OCI-LY3 (cell line): ENCODE measurements around the gene CCM2L.

ENCODE experiments used
- H2AFZ ChIP-seq: fragments of 200-600, 300-600 bp; shearing (Covaris generic); 2 replicates; pipeline ENCODE4 v1.6.0; 2014; ENCODE audit warnings: antibody characterized with exemption, low read depth, low read length
- H3K27ac ChIP-seq: fragments of 200-600, 300-600 bp; sonication (generic); 2 replicates; pipeline ENCODE4 v1.5.1; 2014; ENCODE audit warnings: mild to moderate bottlenecking, low read length, moderate library complexity, mixed read lengths
- H3K27me3 ChIP-seq: fragments of 200-600, 300-600 bp; sonication (generic); 2 replicates; pipeline ENCODE4 v1.6.1; 2014; ENCODE audit warnings: low read depth, low read length, mixed read lengths
- H3K36me3 ChIP-seq: fragments of 200-600, 300-600 bp; sonication (generic); replicated peaks from 2 replicates; pipeline ENCODE3; 2014; ENCODE audit warnings: low read depth, low read length, mixed read lengths
- H3K4me1 ChIP-seq: fragments of 300-600, 200-600 bp; sonication (generic); 2 replicates; pipeline ENCODE4 v1.6.1; 2014; ENCODE audit warnings: low read length, mixed read lengths
- H3K4me2 ChIP-seq: fragments of 200-600, 300-600 bp; sonication (generic); 2 replicates; pipeline ENCODE4 v1.6.1; 2014; ENCODE audit warnings: low read length, mixed read lengths
- H3K4me3 ChIP-seq: fragments of 300-600, 200-600 bp; sonication (generic); 2 replicates; pipeline ENCODE4 v1.5.1; 2014; ENCODE audit warnings: antibody characterized with exemption, mild to moderate bottlenecking, low read length, moderate library complexity
- H3K79me2 ChIP-seq: fragments of 300-600, 200-600 bp; shearing (Covaris generic); 2 replicates; pipeline ENCODE4 v1.6.1; 2014; ENCODE audit warnings: mild to moderate bottlenecking, low read length, mixed read lengths
- H3K9ac ChIP-seq: fragments of 300-600, 200-600 bp; shearing (Covaris generic); 2 replicates; pipeline ENCODE4 v1.6.0; 2014; ENCODE audit warnings: mild to moderate bottlenecking, low read length, moderate library complexity
- H3K9me3 ChIP-seq: fragments of 200-600, 300-600 bp; shearing (Covaris generic); 2 replicates; pipeline ENCODE4 v1.6.1; 2014; ENCODE audit warnings: low read length, mixed read lengths; ENCODE audit not compliant: insufficient read depth
- H4K20me1 ChIP-seq: fragments of 200-600, 300-600 bp; sonication (generic); 2 replicates; pipeline ENCODE4 v1.6.1; 2016; ENCODE audit warnings: low read length, mixed read lengths; ENCODE audit not compliant: insufficient read depth
- EZH2phosphoT487 ChIP-seq: fragments of 200-600 bp; shearing (Covaris generic); IDR thresholded peaks from 2 replicates; pipeline ENCODE4 v1.6.1; 2018; ENCODE audit warnings: antibody characterized with exemption, mixed run types, low read depth
- TF ChIP-seq, protein P1 (sequence below): fragments of 200-600, 300-600 bp; sonication (generic); IDR thresholded peaks from 2 replicates; pipeline ENCODE4 v1.5.1; 2014; ENCODE audit warnings: antibody characterized with exemption, low read length, low read depth

CCM2L gene

DNA sequence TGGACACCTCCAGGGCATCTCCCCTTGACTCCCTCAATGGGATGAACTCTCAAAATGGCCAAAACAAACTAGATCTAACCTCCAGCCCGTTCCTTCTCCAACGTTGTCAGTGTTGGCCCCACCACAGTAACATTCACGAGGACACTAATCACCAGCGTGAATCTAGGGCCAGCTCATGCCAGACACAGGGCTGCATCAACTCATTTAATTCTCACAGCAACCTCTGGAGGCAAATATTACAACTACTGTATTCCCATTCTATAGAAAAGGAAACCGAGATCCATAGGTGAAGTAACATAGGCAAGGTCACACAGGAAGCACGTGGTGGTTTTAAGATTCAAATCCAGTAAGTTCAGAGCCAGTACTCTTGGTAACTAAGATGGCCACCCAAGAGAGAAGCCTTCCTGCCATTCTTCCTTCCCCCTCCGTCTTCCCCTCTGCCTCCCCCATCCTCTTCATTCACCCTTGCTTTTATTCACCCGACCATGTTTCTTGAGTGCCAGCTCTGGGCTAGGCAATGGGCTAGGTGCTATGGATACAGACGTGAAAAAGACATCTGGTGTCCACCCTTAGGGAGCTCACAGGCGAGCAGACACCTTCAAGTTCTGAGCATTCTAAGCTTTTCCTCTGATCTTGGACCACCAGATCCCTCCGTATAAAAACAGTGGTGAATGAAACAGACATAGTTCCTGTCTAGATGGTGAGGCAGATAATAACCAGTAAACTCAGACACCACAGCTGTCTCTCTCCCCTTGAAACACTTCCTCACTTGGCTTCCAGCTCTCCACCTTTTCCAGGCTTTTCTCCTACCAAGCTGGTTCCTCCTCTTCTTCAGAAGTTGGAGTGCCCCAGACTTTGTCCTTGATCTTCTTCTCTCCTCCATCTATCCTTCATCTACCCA, 9.6 kb downstream of the CCM2L start:
- Histone ChIP-seq H3K9me3 (no peaks in the 10 kb centered on the region), H3K36me3 (no peaks in the 10 kb centered on the region), H3K27ac (no peak overlapping the region), H2AFZ (peak overlapping the region; percentile 42; the same call in 1 of the 2 replicates), H4K20me1 (no peaks in the 10 kb centered on the region), H3K4me1 (peaks cover 11% of the 10 kb centered on the region), H3K79me2 (no peaks in the 10 kb centered on the region), H3K9ac (peak overlapping the region; percentile 47), H3K4me3 (peak overlapping the region; percentile 82), H3K27me3 (peaks cover 31% of the 10 kb centered on the region), H3K4me2 (peak overlapping the region; percentile 84)
- TF ChIP-seq, protein P1, sequence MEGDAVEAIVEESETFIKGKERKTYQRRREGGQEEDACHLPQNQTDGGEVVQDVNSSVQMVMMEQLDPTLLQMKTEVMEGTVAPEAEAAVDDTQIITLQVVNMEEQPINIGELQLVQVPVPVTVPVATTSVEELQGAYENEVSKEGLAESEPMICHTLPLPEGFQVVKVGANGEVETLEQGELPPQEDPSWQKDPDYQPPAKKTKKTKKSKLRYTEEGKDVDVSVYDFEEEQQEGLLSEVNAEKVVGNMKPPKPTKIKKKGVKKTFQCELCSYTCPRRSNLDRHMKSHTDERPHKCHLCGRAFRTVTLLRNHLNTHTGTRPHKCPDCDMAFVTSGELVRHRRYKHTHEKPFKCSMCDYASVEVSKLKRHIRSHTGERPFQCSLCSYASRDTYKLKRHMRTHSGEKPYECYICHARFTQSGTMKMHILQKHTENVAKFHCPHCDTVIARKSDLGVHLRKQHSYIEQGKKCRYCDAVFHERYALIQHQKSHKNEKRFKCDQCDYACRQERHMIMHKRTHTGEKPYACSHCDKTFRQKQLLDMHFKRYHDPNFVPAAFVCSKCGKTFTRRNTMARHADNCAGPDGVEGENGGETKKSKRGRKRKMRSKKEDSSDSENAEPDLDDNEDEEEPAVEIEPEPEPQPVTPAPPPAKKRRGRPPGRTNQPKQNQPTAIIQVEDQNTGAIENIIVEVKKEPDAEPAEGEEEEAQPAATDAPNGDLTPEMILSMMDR = no peak
- no peak for TF ChIP-seq EZH2phosphoT487

DNA sequence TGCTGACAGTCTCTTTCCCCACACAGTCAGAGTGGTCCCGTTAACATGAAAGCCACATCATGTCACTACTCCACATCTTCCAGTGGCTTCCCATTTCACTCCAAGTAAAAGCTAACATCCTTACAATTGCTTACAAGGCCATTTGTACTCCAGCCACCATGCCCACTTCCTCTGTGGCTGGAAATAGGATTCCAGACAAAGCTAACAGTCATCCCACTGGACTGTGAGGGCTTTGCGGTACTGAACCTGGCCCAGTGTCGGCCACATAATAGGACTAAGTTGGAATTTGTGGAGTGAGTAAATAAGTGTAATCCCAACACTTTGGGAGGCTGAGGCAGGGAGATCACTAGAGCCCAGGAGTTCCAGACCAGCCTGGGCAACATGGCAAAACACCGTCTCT, 10.9 kb downstream of the CCM2L start:
- Histone ChIP-seq H4K20me1 (no peaks in the 10 kb centered on the region), H2AFZ (no peak overlapping the region), H3K27me3 (peaks cover 24% of the 10 kb centered on the region), H3K4me3 (no peak overlapping the region), H3K27ac (no peak overlapping the region), H3K36me3 (no peaks in the 10 kb centered on the region), H3K9ac (no peak overlapping the region), H3K79me2 (no peaks in the 10 kb centered on the region), H3K4me1 (peaks cover 13% of the 10 kb centered on the region), H3K4me2 (no peak overlapping the region), H3K9me3 (no peaks in the 10 kb centered on the region)
- no peak for TF ChIP-seq EZH2phosphoT487
- TF ChIP-seq, protein P1 = no peak

DNA sequence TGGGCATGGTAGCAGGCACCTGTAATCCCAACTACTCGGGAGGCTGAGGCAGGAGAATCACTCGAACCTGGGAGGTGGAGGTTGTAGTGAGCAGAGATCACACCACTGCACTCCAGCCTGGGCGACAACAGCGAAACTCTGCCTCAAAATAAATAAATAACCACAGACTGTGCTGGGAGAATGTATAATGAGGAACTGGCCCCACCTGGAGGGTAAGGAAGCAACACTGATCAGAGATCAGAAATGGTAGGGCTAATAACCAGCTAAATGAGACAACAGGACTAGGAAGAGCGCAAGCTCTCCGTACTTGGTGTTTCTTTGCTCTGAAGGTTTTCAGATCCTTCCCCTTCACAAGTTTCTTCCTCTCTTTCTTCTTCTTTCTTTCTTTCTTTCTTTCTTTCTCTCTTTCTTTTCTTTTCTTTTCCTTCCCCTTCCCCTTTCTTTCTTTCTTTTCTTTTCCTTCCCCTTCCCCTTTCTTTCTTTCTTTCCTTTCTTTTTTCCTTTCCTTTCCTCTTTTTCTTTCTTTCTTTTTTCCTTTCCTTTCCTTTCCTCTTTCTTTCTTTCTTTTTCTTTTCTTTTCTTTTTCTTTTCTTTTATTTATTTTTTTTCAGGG, 14.6 kb downstream of the CCM2L start:
- no peaks in the 10 kb centered on the region for H3K79me2 ChIP-seq
- TF ChIP-seq, protein P1 = peak; percentile 39
- no peak for TF ChIP-seq EZH2phosphoT487
- no peaks in the 10 kb centered on the region for H4K20me1 ChIP-seq
- H3K9ac ChIP-seq = no peak overlapping the region
- H3K4me2 ChIP-seq = peak overlapping the region; percentile 15; the same call in 1 of the 2 replicates
- H3K4me3 ChIP-seq = no peak overlapping the region
- H3K27me3 ChIP-seq = peaks cover 10% of the 10 kb centered on the region
- H3K4me1 ChIP-seq = peaks cover 8% of the 10 kb centered on the region
- H3K9me3 ChIP-seq = no peaks in the 10 kb centered on the region
- no peak overlapping the region for H2AFZ ChIP-seq
- no peak overlapping the region for H3K27ac ChIP-seq
- no peaks in the 10 kb centered on the region for H3K36me3 ChIP-seq

DNA sequence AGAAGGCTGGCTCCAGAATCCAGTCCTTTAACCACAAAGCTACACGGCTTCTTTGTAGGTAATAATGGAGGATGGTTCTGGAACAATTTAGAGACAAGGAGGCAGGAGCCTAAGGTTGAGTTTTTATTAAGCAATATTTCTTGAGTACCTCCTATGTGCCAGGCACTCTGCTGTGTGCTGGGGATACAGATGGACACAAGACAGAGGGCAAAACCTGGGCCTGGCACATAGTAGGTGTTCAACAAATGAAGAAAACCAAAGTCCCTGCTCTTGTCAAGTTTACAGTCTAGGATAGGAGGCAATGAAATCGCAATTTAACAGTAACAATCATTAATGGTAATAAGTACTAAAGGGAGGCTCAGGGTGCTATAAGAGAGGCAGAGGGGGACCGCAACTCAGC, 17.4 kb downstream of the CCM2L start:
- Histone ChIP-seq H3K9me3 (no peaks in the 10 kb centered on the region), H3K36me3 (no peaks in the 10 kb centered on the region), H3K4me2 (no peak overlapping the region), H2AFZ (no peak overlapping the region), H3K4me1 (peaks cover 17% of the 10 kb centered on the region), H4K20me1 (no peaks in the 10 kb centered on the region), H3K27me3 (no peaks in the 10 kb centered on the region), H3K27ac (no peak overlapping the region), H3K9ac (no peak overlapping the region), H3K4me3 (no peak overlapping the region), H3K79me2 (no peaks in the 10 kb centered on the region)
- TF ChIP-seq EZH2phosphoT487 = no peak
- TF ChIP-seq, protein P1 = no peak
